HL-60 (cell line): Measurements from ENCODE around the gene MYCBPAP.

ENCODE experiments used
- DNase-seq, 2 experiments: peaks; one replicate each; pipeline ENCODE4 v3.0.0-alpha.2; 2010 to 2020; ENCODE audit warnings: low read depth in 1 of 2, low spot score in 1 of 2
- H3K27ac ChIP-seq: fragments of 250-450 bp; sonication (Bioruptor Pico); replicated peaks from 2 replicates; pipeline ENCODE4 v1.5.1; 2020; ENCODE audit warnings: mild to moderate bottlenecking, moderate library complexity
- H3K27me3 ChIP-seq: fragments of 250-450 bp; sonication (Bioruptor Pico); 2 replicates; pipeline ENCODE4 v1.5.1; 2021; ENCODE audit warnings: mild to moderate bottlenecking, moderate library complexity; ENCODE audit not compliant: insufficient read depth, poor library complexity, severe bottlenecking
- H3K4me3 ChIP-seq: replicated peaks from 2 replicates; pipeline ENCODE4 v1.5.1; 2011; ENCODE audit warnings: mild to moderate bottlenecking, control low read depth, low read length; ENCODE audit not compliant: insufficient read depth
- CTCF ChIP-seq: IDR thresholded peaks from one replicate; pipeline ENCODE4 v1.5.1; 2011; ENCODE audit warnings: low read length, control low read depth, inconsistent platforms; ENCODE audit not compliant: insufficient read depth
- GABPA ChIP-seq: IDR thresholded peaks from 2 replicates; pipeline ENCODE4 v1.6.1; 2012; ENCODE audit warnings: low read depth
- POLR2AphosphoS5 ChIP-seq: IDR thresholded peaks from 2 replicates; pipeline ENCODE4 v1.6.1; 2012; ENCODE audit warnings: low read depth
- REST ChIP-seq: IDR thresholded peaks from 2 replicates; pipeline ENCODE4 v1.6.1; 2012; ENCODE audit warnings: low read depth; ENCODE audit not compliant: insufficient replicate concordance
- SPI1 ChIP-seq: IDR thresholded peaks from 2 replicates; pipeline ENCODE4 v1.6.1; 2012; ENCODE audit warnings: low read depth, mild to moderate bottlenecking, borderline replicate concordance

Gene MYCBPAP

GRCh38 chr17:50579399-50579798 is 71.2 kb downstream of the MYCBPAP start:
- no peak overlapping the region for H3K4me3 ChIP-seq
- TF ChIP-seq POLR2AphosphoS5 (no peak), CTCF (no peak), SPI1 (no peak), REST (no peak), GABPA (no peak)
- DNase-seq: no peak
- peaks cover 5% of the 10 kb centered on the region for H3K27me3 ChIP-seq
- H3K27ac ChIP-seq: no peak overlapping the region

- Histone ChIP-seq H3K27me3 (peaks cover 5% of the 10 kb centered on the region), H3K27ac (no peak overlapping the region)
Observed at GRCh38 chr17:50580646-50581045, 72.4 kb downstream of the MYCBPAP start.

More at GRCh38 chr17:50580646-50581045, 72.4 kb downstream of the MYCBPAP start:
- no peak for DNase-seq
- TF ChIP-seq POLR2AphosphoS5: no peak
- TF ChIP-seq CTCF: no peak
- no peak for TF ChIP-seq GABPA
- TF ChIP-seq REST: no peak
- no peak for TF ChIP-seq SPI1
- H3K4me3 ChIP-seq: no peak overlapping the region
